ENCODE results near the gene HS1BP3. TPM values are rescaled to one million over a fixed set of nuclear protein-coding genes. Genes with fewer than 3 reads are reported as not detected.
A peak's percentile ranks its signal among the peaks of the same experiment; 100 is the strongest.

HS1BP3 gene
- total RNA-seq, 1 donor from 2014 or later, result 33.2 TPM

DNA sequence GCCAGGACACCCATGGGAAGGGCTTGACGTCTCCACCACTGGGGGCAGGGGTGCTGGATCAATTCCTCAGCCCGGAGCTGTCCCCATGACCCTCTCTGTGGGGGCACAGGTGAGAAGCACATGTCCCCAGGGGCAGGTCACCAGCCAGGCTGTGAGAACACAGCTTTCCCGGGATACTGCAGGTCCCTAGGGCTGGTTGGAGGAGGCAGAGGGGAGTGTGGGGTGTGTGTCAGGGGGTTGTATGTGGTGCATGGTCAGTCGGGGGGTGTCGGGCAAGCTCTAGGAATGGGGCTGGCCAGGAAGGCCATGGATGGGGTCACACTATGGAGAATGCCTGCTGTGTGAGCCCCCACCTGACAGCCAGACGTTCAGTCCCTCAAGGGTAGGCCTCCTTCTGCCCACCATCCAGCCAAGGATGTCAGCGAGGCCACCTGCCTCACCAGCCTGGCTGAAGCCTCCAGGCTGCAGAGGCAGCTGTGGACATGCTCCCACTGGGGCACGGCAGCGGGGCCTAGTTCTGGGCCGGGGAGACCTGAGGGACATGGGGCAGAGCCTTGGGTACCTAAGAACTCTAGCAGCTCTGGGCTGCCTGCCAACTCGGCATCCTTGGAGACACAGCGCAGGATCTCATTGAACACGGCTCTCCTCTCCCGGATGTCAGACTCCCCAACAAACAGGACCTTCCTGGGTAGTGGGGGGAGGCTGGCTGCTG lies 10.3 kb downstream of the HS1BP3 start:
- Mint-ChIP-seq H3K27me3 (ENCODE audit: low read depth) (no peaks in the 10 kb centered on the region), H3K4me3 (ENCODE audit: unreplicated experiment) (no peak overlapping the region), H3K9me3 (ENCODE audit: low read depth) (no peaks in the 10 kb centered on the region), H3K4me1 (ENCODE audit: low read depth) (peaks cover 22% of the 10 kb centered on the region), H3K27ac (ENCODE audit: unreplicated experiment) (peak overlapping the region; percentile 57), H3K36me3 (ENCODE audit: low read depth) (peaks cover 26% of the 10 kb centered on the region)
- DNase-seq (ENCODE audit: low spot score), result peak; percentile 83
- TF ChIP-seq, protein P1, sequence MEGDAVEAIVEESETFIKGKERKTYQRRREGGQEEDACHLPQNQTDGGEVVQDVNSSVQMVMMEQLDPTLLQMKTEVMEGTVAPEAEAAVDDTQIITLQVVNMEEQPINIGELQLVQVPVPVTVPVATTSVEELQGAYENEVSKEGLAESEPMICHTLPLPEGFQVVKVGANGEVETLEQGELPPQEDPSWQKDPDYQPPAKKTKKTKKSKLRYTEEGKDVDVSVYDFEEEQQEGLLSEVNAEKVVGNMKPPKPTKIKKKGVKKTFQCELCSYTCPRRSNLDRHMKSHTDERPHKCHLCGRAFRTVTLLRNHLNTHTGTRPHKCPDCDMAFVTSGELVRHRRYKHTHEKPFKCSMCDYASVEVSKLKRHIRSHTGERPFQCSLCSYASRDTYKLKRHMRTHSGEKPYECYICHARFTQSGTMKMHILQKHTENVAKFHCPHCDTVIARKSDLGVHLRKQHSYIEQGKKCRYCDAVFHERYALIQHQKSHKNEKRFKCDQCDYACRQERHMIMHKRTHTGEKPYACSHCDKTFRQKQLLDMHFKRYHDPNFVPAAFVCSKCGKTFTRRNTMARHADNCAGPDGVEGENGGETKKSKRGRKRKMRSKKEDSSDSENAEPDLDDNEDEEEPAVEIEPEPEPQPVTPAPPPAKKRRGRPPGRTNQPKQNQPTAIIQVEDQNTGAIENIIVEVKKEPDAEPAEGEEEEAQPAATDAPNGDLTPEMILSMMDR (IDR thresholded peaks at IDR 0.05), result no peak

DNA sequence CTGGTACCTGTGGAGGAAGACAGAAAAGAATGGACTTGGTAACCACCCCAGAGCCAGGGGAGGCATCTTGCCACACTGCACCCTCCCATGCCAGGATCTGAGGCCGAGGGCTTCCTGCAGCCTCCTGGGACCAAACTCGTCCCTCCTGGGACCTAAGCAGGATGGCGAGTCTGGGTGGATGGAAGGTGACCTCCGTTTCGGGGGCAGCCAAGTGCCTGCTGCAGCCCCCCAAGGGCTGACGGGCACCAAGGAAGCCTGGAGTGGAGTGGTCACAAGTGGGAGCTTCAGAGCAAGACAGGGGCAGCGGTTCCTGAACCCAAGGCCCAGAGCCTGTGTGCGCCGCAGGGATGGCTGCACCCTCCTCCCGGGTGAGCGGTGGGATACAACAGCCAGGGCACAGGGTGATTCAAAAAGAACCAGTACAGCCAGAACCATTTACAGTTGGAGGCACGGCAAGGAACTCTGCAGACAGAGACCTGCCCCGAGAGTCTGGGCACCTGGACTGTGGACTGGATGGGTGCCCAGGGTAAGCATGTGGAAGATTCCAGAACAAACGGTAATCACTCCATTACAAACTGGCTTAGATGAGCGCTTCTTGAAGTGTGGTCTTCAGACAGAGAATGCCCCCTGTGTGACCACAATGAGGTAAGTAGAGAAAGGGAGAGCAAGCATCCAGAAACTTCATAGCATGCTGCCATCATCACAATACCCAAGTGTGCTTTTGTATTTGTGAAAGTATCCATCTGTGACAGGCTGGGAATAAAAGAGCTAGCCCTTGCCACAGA lies 12.1 kb downstream of the HS1BP3 start:
- no peak overlapping the region for H3K27ac Mint-ChIP-seq (ENCODE audit: unreplicated experiment)
- H3K36me3 Mint-ChIP-seq (ENCODE audit: low read depth), result peaks cover 14% of the 10 kb centered on the region
- peaks cover 40% of the 10 kb centered on the region for H3K4me1 Mint-ChIP-seq (ENCODE audit: low read depth)
- TF ChIP-seq, protein P1 (IDR thresholded peaks at IDR 0.05), result no peak
- H3K4me3 Mint-ChIP-seq (ENCODE audit: unreplicated experiment), result no peak overlapping the region
- H3K27me3 Mint-ChIP-seq (ENCODE audit: low read depth), result no peaks in the 10 kb centered on the region
- no peaks in the 10 kb centered on the region for H3K9me3 Mint-ChIP-seq (ENCODE audit: low read depth)
- DNase-seq (ENCODE audit: low spot score), result peak; percentile 74

DNA sequence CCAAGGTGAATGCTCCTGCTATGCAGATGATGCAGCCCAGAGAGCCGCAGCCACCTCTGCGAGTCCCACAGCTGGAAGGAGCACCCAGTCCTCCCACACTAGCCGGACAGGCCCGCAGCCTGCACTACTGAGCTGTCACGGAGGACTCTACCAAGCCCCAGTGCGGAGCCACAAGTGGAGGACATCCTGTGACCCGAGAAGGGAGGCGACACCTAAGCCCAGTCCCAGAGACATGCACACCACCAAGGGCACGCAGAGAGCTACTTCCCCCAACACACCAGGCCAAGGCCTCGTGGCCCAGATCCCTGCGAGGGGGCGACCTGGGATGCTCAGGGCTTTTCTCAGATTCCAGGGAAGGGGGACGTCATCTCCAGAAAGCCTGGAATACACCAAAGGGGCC lies 12.9 kb downstream of the HS1BP3 start:
- TF ChIP-seq, protein P1 (IDR thresholded peaks at IDR 0.05), result no peak
- Mint-ChIP-seq H3K27ac (ENCODE audit: unreplicated experiment) (no peak overlapping the region), H3K36me3 (ENCODE audit: low read depth) (peaks cover 11% of the 10 kb centered on the region), H3K9me3 (ENCODE audit: low read depth) (no peaks in the 10 kb centered on the region), H3K27me3 (ENCODE audit: low read depth) (no peaks in the 10 kb centered on the region), H3K4me3 (ENCODE audit: unreplicated experiment) (no peak overlapping the region), H3K4me1 (ENCODE audit: low read depth) (peaks cover 41% of the 10 kb centered on the region)
- peak; percentile 87 for DNase-seq (ENCODE audit: low spot score)

DNA sequence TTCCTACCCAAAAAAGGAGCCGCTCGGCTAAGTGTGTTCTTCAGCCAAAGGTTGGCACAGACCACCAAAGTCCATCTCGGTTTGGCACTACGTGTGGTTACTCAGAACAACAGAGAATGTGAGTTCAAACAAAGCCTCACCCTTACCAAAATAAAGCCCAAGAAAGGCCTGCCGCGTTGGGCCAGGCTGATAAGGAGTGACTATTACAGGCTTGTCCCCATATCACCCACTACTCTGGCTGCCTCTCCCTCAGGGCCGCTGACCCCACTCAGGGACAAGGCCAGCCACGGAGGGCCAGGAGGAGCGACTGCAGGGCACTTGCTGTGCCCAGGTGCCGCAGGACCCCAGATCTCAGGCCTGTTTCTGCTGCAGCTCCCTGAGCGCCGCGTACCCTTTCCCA lies 13.8 kb downstream of the HS1BP3 start:
- TF ChIP-seq, protein P1 (IDR thresholded peaks at IDR 0.05), result no peak
- Mint-ChIP-seq H3K9me3 (ENCODE audit: low read depth) (no peaks in the 10 kb centered on the region), H3K27ac (ENCODE audit: unreplicated experiment) (no peak overlapping the region), H3K4me3 (ENCODE audit: unreplicated experiment) (no peak overlapping the region), H3K36me3 (ENCODE audit: low read depth) (peaks cover 11% of the 10 kb centered on the region), H3K4me1 (ENCODE audit: low read depth) (peaks cover 37% of the 10 kb centered on the region), H3K27me3 (ENCODE audit: low read depth) (no peaks in the 10 kb centered on the region)
- peak; percentile 72 for DNase-seq (ENCODE audit: low spot score)

DNA sequence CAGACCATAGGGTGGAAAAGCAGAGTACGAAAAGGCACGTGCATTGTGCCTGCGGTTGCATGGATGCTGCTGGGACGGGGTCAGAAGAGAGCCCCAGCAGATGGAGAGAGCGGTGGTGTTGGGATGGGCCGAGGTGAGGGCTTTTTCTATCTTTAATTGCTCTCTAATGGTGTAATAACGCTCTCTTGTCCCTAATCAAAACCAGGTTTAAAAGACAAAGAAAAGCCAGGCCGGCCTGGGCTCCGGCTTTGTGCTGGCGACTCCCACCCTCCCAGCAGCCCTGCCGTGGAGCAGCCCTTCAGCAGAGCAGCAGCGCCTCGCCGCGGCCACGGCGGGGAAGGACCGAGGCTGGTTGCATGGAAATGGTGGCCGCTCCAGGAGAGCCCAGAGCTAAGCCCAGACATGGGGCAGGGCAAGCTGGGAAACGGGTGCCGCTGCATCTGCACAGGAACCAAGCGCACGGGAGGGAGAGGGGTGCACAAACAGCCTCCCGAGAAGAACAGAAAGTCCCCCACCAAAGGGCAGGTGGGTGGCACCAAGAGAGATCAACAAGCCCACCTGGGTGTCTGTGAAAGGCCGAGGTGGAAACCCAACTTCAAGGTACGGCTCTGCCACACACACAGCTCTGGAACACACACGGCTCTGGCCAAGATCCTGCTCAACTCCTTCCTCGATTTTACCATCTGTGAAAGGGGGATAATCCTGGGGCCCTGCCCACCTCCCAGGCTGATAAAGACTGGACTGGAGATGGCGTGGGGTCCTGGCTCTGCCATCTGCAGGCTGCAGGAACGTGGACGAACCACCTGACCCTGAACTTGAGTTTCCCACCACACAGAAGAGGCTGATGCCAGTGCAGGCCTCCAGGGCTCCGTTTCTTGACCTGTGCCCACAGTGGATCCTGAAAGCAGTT lies 15.0 kb downstream of the HS1BP3 start:
- no peaks in the 10 kb centered on the region for H3K27me3 Mint-ChIP-seq (ENCODE audit: low read depth)
- H3K9me3 Mint-ChIP-seq (ENCODE audit: low read depth), result no peaks in the 10 kb centered on the region
- TF ChIP-seq, protein P1 (IDR thresholded peaks at IDR 0.05), result peak; percentile 94
- peaks cover 25% of the 10 kb centered on the region for H3K4me1 Mint-ChIP-seq (ENCODE audit: low read depth)
- H3K27ac Mint-ChIP-seq (ENCODE audit: unreplicated experiment), result no peak overlapping the region
- no peak overlapping the region for H3K4me3 Mint-ChIP-seq (ENCODE audit: unreplicated experiment)
- peaks cover 6% of the 10 kb centered on the region for H3K36me3 Mint-ChIP-seq (ENCODE audit: low read depth)
- peak; percentile 95 for DNase-seq (ENCODE audit: low spot score)
